K562 (cell line): Measurements from ENCODE around the gene IRX5. TPM values are rescaled to one million over a fixed set of nuclear protein-coding genes. Genes with fewer than 3 reads are reported as not detected.

ENCODE experiments used
- ATAC-seq: fragments of 200-7000 bp; cut with Tn5 transposase; 3 replicates; pipeline ENCODE4 v1.9.1; 2020; ENCODE audit warnings: moderate library complexity
- BruUV-seq: library from RNA; stranded (reverse); fragments of 400-500 nt; replicated peaks from 2 replicates; lab custom pipeline; 2021; lab: Mats Ljungman, UMichigan
- CTCF ChIA-PET: fragments of 300-600 bp; formaldehyde crosslinking; extraction: SDS; loops from one replicate; lab custom pipeline; 2021; ENCODE audit warnings: low intra/inter-chr PET ratio; lab: Yijun Ruan, JAX
- POLR2A ChIA-PET: fragments of 300-600, 350-650 bp; sonication (Branson Sonifier 250); formaldehyde crosslinking; extraction: SDS; loops from one replicate; lab custom pipeline; 2021; ENCODE audit warnings: antibody characterized with exemption, inconsistent platforms; lab: Yijun Ruan, JAX
- DNase-seq, 4 experiments: peaks; one replicate each; pipeline versions ENCODE4 v3.0.0 to v3.0.0-alpha.2; 2011 to 2018; ENCODE audit warnings: low spot score in 3 of 4, mixed read lengths in 3 of 4; ENCODE audit errors: extremely low read depth in 1 of 4
- FAIRE-seq: peaks from 2 replicates; lab custom pipeline; 2011; peaks lifted over from hg19 to GRCh38; lab: Jason Lieb, UNC
- H2AFZ ChIP-seq: 2 replicates; pipeline ENCODE4 v1.6.0; 2011; ENCODE audit warnings: low read depth, low read length, control low read depth, inconsistent platforms
- H3K27ac ChIP-seq: fragments of 200-600 bp; 3 replicates; pipeline ENCODE4 v1.8.0; 2011; ENCODE audit warnings: low read depth, mild to moderate bottlenecking, control low read depth, inconsistent platforms, low read length, moderate library complexity, mixed read lengths; ENCODE audit errors: extremely low read depth
- H3K27me3 ChIP-seq, 2 experiments: fragments of 300-600 bp in 1 of 2; 2 replicates in 1 of 2; 3 replicates in 1 of 2; pipeline versions ENCODE4 v1.6.0 to v1.8.0; 2011; ENCODE audit warnings: inconsistent platforms in 2 of 2, low read length in 2 of 2, mild to moderate bottlenecking in 1 of 2, mixed read lengths in 1 of 2, moderate library complexity in 1 of 2; ENCODE audit not compliant: control insufficient read depth in 2 of 2, insufficient read depth in 2 of 2
- H3K36me3 ChIP-seq: fragments of 300-600 bp; 3 replicates; pipeline ENCODE4 v1.8.0; 2011; ENCODE audit warnings: mild to moderate bottlenecking, low read length, inconsistent platforms; ENCODE audit not compliant: control insufficient read depth, insufficient read depth
- H3K4me1 ChIP-seq, 2 experiments: fragments of 200-600 bp in 1 of 2; replicated peaks in 1 of 2; 2 replicates in 1 of 2; 3 replicates in 1 of 2; pipeline versions ENCODE4 v1.5.1 to v1.8.0; 2011; ENCODE audit warnings: inconsistent platforms in 2 of 2, low read length in 2 of 2, mild to moderate bottlenecking in 1 of 2, mixed read lengths in 1 of 2, moderate library complexity in 1 of 2; ENCODE audit not compliant: control insufficient read depth in 2 of 2, insufficient read depth in 2 of 2
- H3K4me2 ChIP-seq: 2 replicates; pipeline ENCODE4 v1.6.1; 2011; ENCODE audit warnings: low read length, control low read depth, inconsistent platforms, mixed read lengths; ENCODE audit not compliant: insufficient read depth
- H3K4me3 ChIP-seq: fragments of 200-600 bp; sonication (generic), shearing (Covaris generic); 2 replicates; pipeline ENCODE4 v1.5.1; 2016; ENCODE audit warnings: control low read depth, inconsistent platforms
- H3K79me2 ChIP-seq: fragments of 200-600 bp; 3 replicates; pipeline ENCODE4 v1.8.0; 2011; ENCODE audit warnings: low read length, inconsistent platforms; ENCODE audit not compliant: control insufficient read depth, insufficient read depth
- H3K9ac ChIP-seq, 2 experiments: 2 replicates each; pipeline versions ENCODE4 v1.6.0 to v1.6.1; 2011; ENCODE audit warnings: low read depth in 2 of 2, low read length in 2 of 2, control low read depth in 1 of 2, inconsistent platforms in 1 of 2, mild to moderate bottlenecking in 1 of 2, mixed read lengths in 1 of 2; ENCODE audit not compliant: insufficient read depth in 1 of 2
- H3K9me1 ChIP-seq: one replicate; pipeline ENCODE4 v1.6.0; 2011; ENCODE audit warnings: inconsistent platforms, mild to moderate bottlenecking, low read length, moderate library complexity; ENCODE audit not compliant: control insufficient read depth, insufficient read depth
- H3K9me3 ChIP-seq: replicated peaks from 2 replicates; pipeline ENCODE4 v1.5.1; 2011; ENCODE audit warnings: low read depth, low read length, inconsistent platforms; ENCODE audit not compliant: control insufficient read depth, insufficient read depth
- H4K20me1 ChIP-seq: replicated peaks from 2 replicates; pipeline ENCODE4 v1.6.1; 2011; ENCODE audit warnings: low read length, inconsistent platforms, mixed read lengths; ENCODE audit not compliant: control insufficient read depth, insufficient read depth
- ARHGAP35 ChIP-seq: fragments of 450-650 bp; IDR thresholded peaks from 2 replicates; pipeline ENCODE4 v1.6.1; 2018; ENCODE audit not compliant: partially characterized antibody
- ARID2 ChIP-seq: fragments of 450-650 bp; IDR thresholded peaks from 2 replicates; pipeline ENCODE4 v1.6.1; 2017; ENCODE audit warnings: antibody characterized with exemption, mild to moderate bottlenecking
- CHD1 ChIP-seq: fragments of 200-600 bp; sonication (generic); IDR thresholded peaks from one replicate; pipeline ENCODE4 v1.6.1; 2012; ENCODE audit warnings: mild to moderate bottlenecking, moderate library complexity, low read length, inconsistent platforms
- KLF10 ChIP-seq: fragments of 250-450 bp; sonication (Bioruptor Pico); IDR thresholded peaks from 2 replicates; pipeline ENCODE4 v1.6.1; 2021; ENCODE audit warnings: matching md5 sums
- KLF16 ChIP-seq: IDR thresholded peaks from 2 replicates; pipeline ENCODE4 v1.6.1; 2016; ENCODE audit warnings: antibody characterized with exemption
- MAZ ChIP-seq, 2 experiments: fragments of 450-650 bp in 1 of 2; sonication (generic) in 1 of 2; formaldehyde crosslinking; IDR thresholded peaks in 1 of 2; conservative IDR thresholded peaks in 1 of 2; 2 replicates each; pipeline versions ENCODE4 v1.4.0 to v1.5.0; 2020; ENCODE audit warnings: mild to moderate bottlenecking in 1 of 2, missing genetic modification reagents in 1 of 2
- MEIS2 ChIP-seq: fragments of 450-650 bp; IDR thresholded peaks from 2 replicates; pipeline ENCODE4 v1.6.1; 2014; ENCODE audit warnings: mild to moderate bottlenecking; ENCODE audit not compliant: partially characterized antibody
- MTA2 ChIP-seq: fragments of 450-650 bp; IDR thresholded peaks from 2 replicates; pipeline ENCODE4 v1.6.1; 2016; ENCODE audit warnings: low read depth
- MTF1 ChIP-seq: fragments of 250-450 bp; sonication (Bioruptor Pico); IDR thresholded peaks from 2 replicates; pipeline ENCODE4 v1.9.0; 2021; ENCODE audit warnings: moderate library complexity, mild to moderate bottlenecking, inconsistent platforms, borderline replicate concordance
- PHF21A ChIP-seq: fragments of 450-650 bp; IDR thresholded peaks from 2 replicates; pipeline ENCODE4 v1.6.1; 2017; ENCODE audit warnings: low read depth, borderline replicate concordance
- RBFOX2 ChIP-seq: fragments of 200-400 bp; formaldehyde crosslinking; IDR thresholded peaks from 2 replicates; pipeline ENCODE4 v1.6.1; 2017; ENCODE audit warnings: low read depth, mild to moderate bottlenecking, low read length, moderate library complexity
- THRAP3 ChIP-seq: fragments of 450-650 bp; IDR thresholded peaks from 2 replicates; pipeline ENCODE4 v1.6.1; 2016; ENCODE audit warnings: mild to moderate bottlenecking, inconsistent platforms, borderline replicate concordance
- ZFPM2 ChIP-seq: fragments of 250-450 bp; sonication (Bioruptor Pico); IDR thresholded peaks from 2 replicates; pipeline ENCODE4 v1.5.1; 2022; ENCODE audit warnings: mild to moderate bottlenecking
- ZNF584 ChIP-seq: fragments of 200-800 bp; sonication (Bioruptor generic); IDR thresholded peaks from 2 replicates; pipeline ENCODE4 v1.6.1; 2016; ENCODE audit warnings: low read depth, mild to moderate bottlenecking, missing genetic modification characterization, missing compliant biosample characterization
- WGBS: fragments of 100-300 bp; shearing (Covaris generic); methylation state at CpG from one replicate; pipeline ENCODE4 v1.1.6; 2016; ENCODE audit warnings: low coverage, mixed read lengths; ENCODE audit not compliant: insufficient coverage; ENCODE audit errors: missing lambda C conversion rate; 5-methylcytosine and 5-hydroxymethylcytosine counted together
- in situ Hi-C: fragments of 300-500 bp; cut with MboI; formaldehyde crosslinking; loops from 4 replicates; pipeline ENCODE4 v1.15.0; 2018; ENCODE audit warnings: inconsistent platforms, mixed read lengths
- intact Hi-C: fragments of 100-400 bp; cut with micrococcal nuclease; formaldehyde crosslinking; loops from 2 replicates; pipeline ENCODE4 v1.14.2; 2022
- polyA plus RNA-seq, 8 experiments: library from polyadenylated mRNA; depleted of rRNA in 4 of 8; stranded (reverse) in 5 of 8; unstranded in 3 of 8; fragments of >200 nt; fragmentation: Nextera tagmentation in 2 of 8; fragmentation: Illumina TruSeq in 1 of 8; extraction: Ambion mirVana in 2 of 8; extraction: Trizol in 1 of 8; gene quantifications; 2 replicates each; pipeline versions ENCODE4 v1.2.1 to v1.2.3, GENCODE V29; 2011 to 2014; ENCODE audit warnings: inconsistent platforms in 1 of 8, missing spikeins in 1 of 8
- total RNA-seq, 7 experiments: library from RNA; depleted of rRNA in 6 of 7; stranded (reverse); fragments of >200 nt in 6 of 7; fragmentation: Illumina TruSeq in 2 of 7; extraction: Trizol in 2 of 7; gene quantifications; 2 replicates each; pipeline versions ENCODE4 v1.2.1 to v1.2.3, GENCODE V29; 2011 to 2021; ENCODE audit warnings: low replicate concordance in 1 of 7

Gene IRX5
- total and polyA plus RNA-seq, 9 of the 15 experiments (the other 6 are each of a cell fraction or from before 2014, with no cell fraction given) = 0.20 to 4.2 (median 0.94) TPM

DNA sequence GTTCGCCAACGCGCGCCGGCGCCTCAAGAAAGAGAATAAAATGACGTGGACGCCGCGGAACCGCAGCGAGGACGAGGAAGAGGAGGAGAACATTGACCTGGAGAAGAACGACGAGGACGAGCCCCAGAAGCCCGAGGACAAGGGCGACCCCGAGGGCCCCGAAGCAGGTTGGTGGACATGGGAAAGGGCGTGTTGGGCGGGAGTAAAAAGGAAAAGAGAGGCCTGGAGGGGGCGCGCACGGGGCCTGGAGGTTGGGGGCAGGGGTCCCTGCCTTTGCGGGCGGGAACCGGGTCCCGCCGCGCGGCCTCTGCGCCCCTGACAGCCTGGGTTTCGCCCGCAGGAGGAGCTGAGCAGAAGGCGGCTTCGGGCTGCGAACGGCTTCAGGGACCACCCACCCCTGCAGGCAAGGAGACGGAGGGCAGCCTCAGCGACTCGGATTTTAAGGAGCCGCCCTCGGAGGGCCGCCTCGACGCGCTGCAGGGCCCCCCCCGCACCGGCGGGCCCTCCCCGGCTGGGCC lies 2.1 kb downstream of the IRX5 start:
- 95% methylated on average over 9 of the region's 52 CpGs for WGBS
- peaks cover 7% of the 10 kb centered on the region; the same call in 1 of the 3 replicates for H3K36me3 ChIP-seq
- no peak overlapping the region for H3K27ac ChIP-seq
- no peaks in the 10 kb centered on the region for H3K9me1 ChIP-seq
- no peaks in the 10 kb centered on the region for H4K20me1 ChIP-seq
- no peak overlapping the region for H3K4me3 ChIP-seq
- no peak for DNase-seq
- intact Hi-C loops (no loop called here), in situ Hi-C loops (no loop called here)
- ChIA-PET CTCF (no interaction called here), POLR2A (no interaction called here)
- FAIRE-seq = no peak
- ATAC-seq = no peak
- peaks cover 8 to 37% of the 10 kb centered on the region in 2 experiments; a peak in 3 of 5 replicates for H3K4me1 ChIP-seq
- H3K4me2 ChIP-seq = no peak overlapping the region
- no peak overlapping the region for H2AFZ ChIP-seq
- peaks cover 9% of the 10 kb centered on the region for H3K79me2 ChIP-seq
- H3K9ac ChIP-seq = no peak overlapping the region
- TF ChIP-seq ZFPM2 (CRISPR knock-in tag) (no peak), RBFOX2 (0 out of 2 replicates have a peak, but pooled peaks have one; percentile 29)
- BruUV-seq = no TSS peak
- H3K27me3 ChIP-seq = no peaks in the 10 kb centered on the region
- 0 out of 2 replicates have a peak, but pooled peaks cover 1% of the 10 kb centered on the region for H3K9me3 ChIP-seq

DNA sequence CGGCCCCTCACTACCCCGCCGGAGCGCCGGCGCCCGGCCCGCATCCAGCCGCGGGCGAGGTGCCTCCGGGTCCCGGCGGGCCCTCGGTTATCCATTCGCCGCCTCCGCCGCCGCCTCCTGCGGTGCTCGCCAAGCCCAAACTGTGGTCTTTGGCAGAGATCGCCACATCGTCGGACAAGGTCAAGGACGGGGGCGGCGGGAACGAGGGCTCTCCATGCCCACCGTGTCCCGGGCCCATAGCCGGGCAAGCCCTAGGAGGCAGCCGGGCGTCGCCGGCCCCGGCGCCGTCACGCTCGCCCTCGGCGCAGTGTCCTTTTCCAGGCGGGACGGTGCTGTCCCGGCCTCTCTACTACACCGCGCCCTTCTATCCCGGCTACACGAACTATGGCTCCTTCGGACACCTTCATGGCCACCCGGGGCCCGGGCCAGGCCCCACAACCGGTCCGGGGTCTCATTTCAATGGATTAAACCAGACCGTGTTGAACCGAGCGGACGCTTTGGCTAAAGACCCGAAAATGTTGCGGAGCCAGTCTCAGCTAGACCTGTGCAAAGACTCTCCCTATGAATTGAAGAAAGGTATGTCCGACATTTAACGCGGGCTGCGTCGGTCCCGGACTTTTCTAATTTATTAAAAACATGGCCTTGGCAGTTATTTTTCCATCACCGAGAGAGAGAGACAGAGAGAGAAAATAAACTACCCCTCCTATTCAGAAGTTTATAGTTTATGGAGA lies 2.8 kb downstream of the IRX5 start:
- intact Hi-C loops = no loop called here
- TF ChIP-seq ARHGAP35 (no peak), MTA2 (no peak), CHD1 (no peak), THRAP3 (no peak), MAZ (CRISPR knock-in tag; conservative IDR thresholded peaks at IDR 0.05 in 1 of 2, IDR thresholded peaks at IDR 0.05 in 1 of 2) (no peak), KLF16 (no peak), MTF1 (CRISPR knock-in tag) (no peak), ARID2 (no peak), MEIS2 (no peak), KLF10 (CRISPR knock-in tag) (no peak), PHF21A (no peak), ZNF584 (CRISPR knock-in tag) (no peak)

More for the DNA sequence above, 2.8 kb downstream of the IRX5 start:
- Histone ChIP-seq H3K79me2 (peaks cover 6% of the 10 kb centered on the region; the same call in 1 of the 3 replicates), H3K27ac (no peak overlapping the region), H3K4me2 (no peak overlapping the region), H3K9me1 (no peaks in the 10 kb centered on the region), H2AFZ (no peak overlapping the region), H3K9me3 (0 out of 2 replicates have a peak, but pooled peaks cover 1% of the 10 kb centered on the region), H3K36me3 (peaks cover 7% of the 10 kb centered on the region; the same call in 1 of the 3 replicates), H3K4me3 (no peak overlapping the region), H3K27me3 (no peaks in the 10 kb centered on the region), H4K20me1 (no peaks in the 10 kb centered on the region), H3K4me1 (peaks cover 8 to 40% of the 10 kb centered on the region in 2 experiments; a peak in 3 of 5 replicates), H3K9ac (no peak overlapping the region)
- ChIA-PET CTCF (no interaction called here), POLR2A (no interaction called here)
- 96% methylated on average over 19 of the region's 68 CpGs for WGBS
- in situ Hi-C loops = no loop called here
- no TSS peak for BruUV-seq
- FAIRE-seq (no peak), DNase-seq (no peak), ATAC-seq (no peak)
